Erythroblast (primary cell): ENCODE measurements around the gene OSGEP.

Source experiments
- GATA1 ChIP-seq: IDR thresholded peaks from 2 replicates; pipeline ENCODE4 v1.6.1; 2011; ENCODE audit warnings: low read depth, mild to moderate bottlenecking, control low read depth, low read length, moderate library complexity
- POLR2A ChIP-seq: IDR thresholded peaks from 2 replicates; pipeline ENCODE4 v1.6.1; 2011; ENCODE audit warnings: mild to moderate bottlenecking, low read length

DNA sequence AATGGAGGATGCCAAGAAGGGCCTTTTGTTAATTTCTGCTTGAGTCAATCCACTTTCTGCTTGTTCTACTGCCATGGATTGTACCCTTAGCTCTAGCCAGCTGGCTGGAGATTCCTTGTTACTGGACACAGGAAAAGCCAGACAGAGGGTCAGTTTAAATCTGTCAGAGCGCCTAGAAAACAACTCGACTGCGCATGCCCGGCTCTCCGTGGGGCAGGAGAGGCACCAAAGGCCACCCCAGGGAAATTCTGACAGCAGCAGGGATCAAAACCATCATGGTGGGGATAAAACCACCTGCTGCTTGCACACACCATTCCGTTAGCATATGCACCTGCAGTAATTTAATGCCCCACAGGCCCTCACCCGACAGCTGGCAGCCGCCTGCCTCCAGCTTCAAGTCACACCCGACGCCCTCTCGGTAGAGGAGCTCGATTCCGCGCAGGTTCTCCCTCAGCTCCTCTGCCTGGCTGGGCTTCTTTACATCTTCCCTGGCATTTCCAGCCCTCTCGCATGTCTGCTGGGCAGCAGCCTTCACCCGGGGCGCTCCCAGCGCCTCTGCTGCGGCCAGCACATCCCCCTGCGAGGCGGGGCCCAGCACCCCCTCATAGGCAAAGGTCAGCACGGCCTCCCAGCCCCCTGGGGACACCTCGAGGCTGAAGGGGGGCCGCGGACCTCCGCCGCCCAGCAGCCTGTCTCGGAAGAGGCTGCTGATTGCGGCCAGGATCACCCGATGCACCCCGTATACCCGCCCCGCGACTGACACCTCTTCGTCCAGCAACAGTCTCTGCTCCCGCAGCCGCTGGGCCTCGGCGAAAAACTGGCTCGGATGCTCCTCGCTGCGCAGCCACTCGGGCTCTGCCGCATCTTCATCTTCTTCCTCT lies 19.7 kb downstream of the OSGEP start:
- TF ChIP-seq POLR2A (no peak), GATA1 (no peak)
